HepG2 (cell line): ENCODE results near the gene GAS2L2. TPM values are rescaled to one million over a fixed set of nuclear protein-coding genes. Genes with fewer than 3 reads are reported as not detected.
A peak's percentile ranks its signal among the peaks of the same experiment; 100 is the strongest.

Source experiments
- AGO2 ChIP-seq: fragments of 200-400 bp; formaldehyde crosslinking; optimal IDR thresholded peaks from 2 replicates; pipeline ENCODE3; 2017; ENCODE audit warnings: mild to moderate bottlenecking, low read depth, low read length, moderate library complexity
- EP300 ChIP-seq, 3 experiments: sonication (generic) in 1 of 3; formaldehyde crosslinking in 1 of 3; IDR thresholded peaks; 2 replicates each; pipeline versions ENCODE4 v1.5.1 to v1.6.1; 2011 to 2020; ENCODE audit warnings: low read depth in 2 of 3, low read length in 2 of 3, borderline replicate concordance in 1 of 3, improper control_type of control experiment in 1 of 3, mild to moderate bottlenecking in 1 of 3, missing genetic modification reagents in 1 of 3, moderate library complexity in 1 of 3
- HNRNPL ChIP-seq: fragments of 200-400 bp; formaldehyde crosslinking; IDR thresholded peaks from 2 replicates; pipeline ENCODE4 v1.6.1; 2017; ENCODE audit warnings: mild to moderate bottlenecking, low read depth, low read length
- HOXA7 ChIP-seq: sonication (generic); formaldehyde crosslinking; IDR thresholded peaks from 2 replicates; pipeline ENCODE4 v1.8.1; 2022; ENCODE audit warnings: mild to moderate bottlenecking, missing genetic modification reagents, moderate library complexity
- KDM2A ChIP-seq: sonication (generic); formaldehyde crosslinking; IDR thresholded peaks from 2 replicates; pipeline ENCODE4 v1.4.0; 2020; ENCODE audit warnings: low read depth, missing genetic modification reagents, borderline replicate concordance
- MBD4 ChIP-seq: IDR thresholded peaks from 2 replicates; pipeline ENCODE4 v1.6.1; 2012; ENCODE audit warnings: low read length, inconsistent platforms, borderline replicate concordance
- MTA1 ChIP-seq: sonication (generic); formaldehyde crosslinking; IDR thresholded peaks from 2 replicates; pipeline ENCODE4 v1.4.0; 2020; ENCODE audit warnings: missing genetic modification reagents, mild to moderate bottlenecking, borderline replicate concordance
- RNF2 ChIP-seq: fragments of 450-650 bp; conservative IDR thresholded peaks from 2 replicates; pipeline ENCODE4 v1.6.1; 2016; ENCODE audit warnings: low read depth
- SCMH1 ChIP-seq: sonication (generic); formaldehyde crosslinking; IDR thresholded peaks from 2 replicates; pipeline ENCODE4 v1.9.0; 2021; ENCODE audit warnings: missing genetic modification reagents, mild to moderate bottlenecking, borderline replicate concordance
- XRCC5 ChIP-seq: fragments of 200-400 bp; formaldehyde crosslinking; optimal IDR thresholded peaks from 2 replicates; pipeline ENCODE3; 2017; ENCODE audit warnings: mild to moderate bottlenecking, low read length
- ZFP36 ChIP-seq: fragments of 150-350 bp; IDR thresholded peaks from 2 replicates; pipeline ENCODE4 v1.6.1; 2018; ENCODE audit warnings: borderline replicate concordance, low read length, low read depth; ENCODE audit not compliant: partially characterized antibody
- ZFP90 ChIP-seq: sonication (generic); formaldehyde crosslinking; IDR thresholded peaks from 2 replicates; pipeline ENCODE4 v1.8.0; 2022; ENCODE audit warnings: missing genetic modification reagents, mild to moderate bottlenecking, inconsistent platforms, borderline replicate concordance
- ZNF737 ChIP-seq: sonication (generic); formaldehyde crosslinking; IDR thresholded peaks from 2 replicates; pipeline ENCODE4 v1.5.0; 2020; ENCODE audit warnings: missing genetic modification reagents, mild to moderate bottlenecking, borderline replicate concordance
- ZSCAN22 ChIP-seq: sonication (generic); formaldehyde crosslinking; IDR thresholded peaks from 2 replicates; pipeline ENCODE4 v1.4.0; 2020; ENCODE audit warnings: mild to moderate bottlenecking, missing genetic modification reagents
- polyA plus RNA-seq, 8 experiments: library from polyadenylated mRNA; depleted of rRNA in 3 of 8; stranded (reverse) in 7 of 8; unstranded in 1 of 8; fragments of >200 nt; fragmentation: Illumina TruSeq in 4 of 8; extraction: Trizol in 4 of 8; gene quantifications; 2 replicates each; pipeline versions ENCODE4 v1.2.1 to v1.2.3, GENCODE V29; 2011 to 2016; ENCODE audit warnings: low read depth in 4 of 8, missing spikeins in 1 of 8, mixed read lengths in 1 of 8; ENCODE audit not compliant: insufficient read depth in 1 of 8
- total RNA-seq, 5 experiments: library from RNA; depleted of rRNA; stranded (reverse); fragments of >200 nt; fragmentation: Illumina TruSeq; extraction: Trizol; gene quantifications; 2 replicates each; pipeline ENCODE4 v1.2.3, GENCODE V29; 2016; ENCODE audit warnings: low read depth in 1 of 5
- TF ChIP-seq, protein P1 (sequence below): IDR thresholded peaks from 2 replicates; pipeline ENCODE4 v1.6.1; 2016; ENCODE audit warnings: low read depth, borderline replicate concordance
- TF ChIP-seq, protein P2 (sequence below): sonication (generic); formaldehyde crosslinking; IDR thresholded peaks from 2 replicates; pipeline ENCODE4 v1.4.0; 2020; ENCODE audit warnings: mild to moderate bottlenecking, missing genetic modification reagents
- TF ChIP-seq, protein P3 (sequence below): sonication (generic); formaldehyde crosslinking; IDR thresholded peaks from 2 replicates; pipeline ENCODE4 v1.4.0; 2020; ENCODE audit warnings: missing genetic modification reagents
- TF ChIP-seq, protein P4 (sequence below): sonication (generic); formaldehyde crosslinking; IDR thresholded peaks from 2 replicates; pipeline ENCODE4 v1.9.0; 2021; ENCODE audit warnings: missing genetic modification reagents, mild to moderate bottlenecking, borderline replicate concordance
- TF ChIP-seq, protein P5 (sequence below): sonication (generic); formaldehyde crosslinking; IDR thresholded peaks from 2 replicates; pipeline ENCODE4 v1.9.0; 2021; ENCODE audit warnings: missing genetic modification reagents, borderline replicate concordance

Gene GAS2L2
- total and polyA plus RNA-seq, 2 of the 13 experiments (the other 11 are each of a cell fraction or from before 2014, with no cell fraction given): not detected

DNA sequence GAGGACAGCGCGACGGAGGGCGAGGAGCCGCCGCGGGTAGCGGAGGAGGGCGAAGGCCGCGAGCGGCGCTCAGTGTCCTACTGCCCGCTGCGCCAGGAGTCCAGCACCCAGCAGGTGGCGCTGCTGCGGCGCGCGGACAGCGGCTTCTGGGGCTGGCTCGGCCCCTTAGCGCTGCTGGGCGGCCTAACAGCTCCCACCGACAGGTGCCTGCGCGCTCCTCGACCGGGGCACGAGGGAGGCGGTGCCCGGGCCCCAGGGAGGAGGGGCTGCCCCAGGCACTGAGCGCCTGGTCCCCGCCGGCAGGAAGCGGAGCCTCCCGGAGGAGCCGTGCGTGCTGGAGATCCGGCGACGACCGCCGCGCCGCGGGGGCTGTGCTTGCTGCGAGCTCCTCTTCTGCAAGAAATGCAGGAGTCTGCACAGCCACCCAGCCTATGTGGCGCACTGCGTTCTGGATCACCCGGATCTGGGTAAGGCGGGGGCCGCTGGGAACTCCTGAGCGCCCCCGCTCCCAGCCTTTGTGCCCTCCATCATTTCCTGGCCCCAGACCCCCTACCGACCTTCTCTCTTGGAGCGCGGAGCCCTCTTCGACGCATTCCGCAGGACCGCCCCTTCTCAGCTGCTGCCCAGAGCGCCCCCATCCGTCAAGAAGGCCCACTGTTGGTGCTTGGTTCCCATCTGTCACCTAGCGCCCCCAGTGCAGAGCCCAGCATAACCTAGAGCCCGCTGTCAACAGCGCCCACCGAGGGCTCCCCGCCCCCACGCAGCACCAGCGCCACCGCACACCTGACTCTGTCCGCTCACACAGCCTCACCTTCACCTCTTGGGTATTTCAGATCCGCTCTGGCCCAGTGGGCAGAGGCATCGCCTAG, 11.3 kb upstream of the GAS2L2 start (continued):
- TF ChIP-seq, protein P1, sequence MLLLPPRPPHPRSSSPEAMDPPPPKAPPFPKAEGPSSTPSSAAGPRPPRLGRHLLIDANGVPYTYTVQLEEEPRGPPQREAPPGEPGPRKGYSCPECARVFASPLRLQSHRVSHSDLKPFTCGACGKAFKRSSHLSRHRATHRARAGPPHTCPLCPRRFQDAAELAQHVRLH (CRISPR knock-in tag): peak; percentile 83
- TF ChIP-seq, protein P2, sequence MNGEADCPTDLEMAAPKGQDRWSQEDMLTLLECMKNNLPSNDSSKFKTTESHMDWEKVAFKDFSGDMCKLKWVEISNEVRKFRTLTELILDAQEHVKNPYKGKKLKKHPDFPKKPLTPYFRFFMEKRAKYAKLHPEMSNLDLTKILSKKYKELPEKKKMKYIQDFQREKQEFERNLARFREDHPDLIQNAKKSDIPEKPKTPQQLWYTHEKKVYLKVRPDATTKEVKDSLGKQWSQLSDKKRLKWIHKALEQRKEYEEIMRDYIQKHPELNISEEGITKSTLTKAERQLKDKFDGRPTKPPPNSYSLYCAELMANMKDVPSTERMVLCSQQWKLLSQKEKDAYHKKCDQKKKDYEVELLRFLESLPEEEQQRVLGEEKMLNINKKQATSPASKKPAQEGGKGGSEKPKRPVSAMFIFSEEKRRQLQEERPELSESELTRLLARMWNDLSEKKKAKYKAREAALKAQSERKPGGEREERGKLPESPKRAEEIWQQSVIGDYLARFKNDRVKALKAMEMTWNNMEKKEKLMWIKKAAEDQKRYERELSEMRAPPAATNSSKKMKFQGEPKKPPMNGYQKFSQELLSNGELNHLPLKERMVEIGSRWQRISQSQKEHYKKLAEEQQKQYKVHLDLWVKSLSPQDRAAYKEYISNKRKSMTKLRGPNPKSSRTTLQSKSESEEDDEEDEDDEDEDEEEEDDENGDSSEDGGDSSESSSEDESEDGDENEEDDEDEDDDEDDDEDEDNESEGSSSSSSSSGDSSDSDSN (CRISPR knock-in tag): peak; percentile 97
- peak; percentile 80; the same call in 1 of the 2 replicates for TF ChIP-seq ZFP90 (CRISPR knock-in tag)
- TF ChIP-seq HNRNPL: no peak
- TF ChIP-seq HOXA7 (CRISPR knock-in tag): no peak
- TF ChIP-seq EP300 (IDR thresholded peaks at IDR 0.05; ENCODE audit: low read depth in 2 of 2, low read length in 2 of 2): no peak
- no peak for TF ChIP-seq EP300 (CRISPR knock-in tag; IDR thresholded peaks at IDR 0.05; ENCODE audit: borderline replicate concordance)
- TF ChIP-seq ZNF737 (CRISPR knock-in tag): no peak
- TF ChIP-seq RNF2: peak; percentile 91
- no peak for TF ChIP-seq ZFP36
- peak; percentile 82; the same call in 1 of the 2 replicates for TF ChIP-seq MTA1 (CRISPR knock-in tag)
- peak; percentile 74 for TF ChIP-seq XRCC5
- TF ChIP-seq, protein P3, sequence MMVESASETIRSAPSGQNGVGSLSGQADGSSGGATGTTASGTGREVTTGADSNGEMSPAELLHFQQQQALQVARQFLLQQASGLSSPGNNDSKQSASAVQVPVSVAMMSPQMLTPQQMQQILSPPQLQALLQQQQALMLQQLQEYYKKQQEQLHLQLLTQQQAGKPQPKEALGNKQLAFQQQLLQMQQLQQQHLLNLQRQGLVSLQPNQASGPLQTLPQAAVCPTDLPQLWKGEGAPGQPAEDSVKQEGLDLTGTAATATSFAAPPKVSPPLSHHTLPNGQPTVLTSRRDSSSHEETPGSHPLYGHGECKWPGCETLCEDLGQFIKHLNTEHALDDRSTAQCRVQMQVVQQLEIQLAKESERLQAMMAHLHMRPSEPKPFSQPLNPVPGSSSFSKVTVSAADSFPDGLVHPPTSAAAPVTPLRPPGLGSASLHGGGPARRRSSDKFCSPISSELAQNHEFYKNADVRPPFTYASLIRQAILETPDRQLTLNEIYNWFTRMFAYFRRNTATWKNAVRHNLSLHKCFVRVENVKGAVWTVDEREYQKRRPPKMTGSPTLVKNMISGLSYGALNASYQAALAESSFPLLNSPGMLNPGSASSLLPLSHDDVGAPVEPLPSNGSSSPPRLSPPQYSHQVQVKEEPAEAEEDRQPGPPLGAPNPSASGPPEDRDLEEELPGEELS (CRISPR knock-in tag): peak; percentile 21; the same call in 1 of the 2 replicates
- TF ChIP-seq MBD4: no peak
- no peak for TF ChIP-seq AGO2
- TF ChIP-seq KDM2A (CRISPR knock-in tag): peak; percentile 95
- TF ChIP-seq ZSCAN22 (CRISPR knock-in tag): no peak
- TF ChIP-seq SCMH1: no peak
- TF ChIP-seq, protein P4, sequence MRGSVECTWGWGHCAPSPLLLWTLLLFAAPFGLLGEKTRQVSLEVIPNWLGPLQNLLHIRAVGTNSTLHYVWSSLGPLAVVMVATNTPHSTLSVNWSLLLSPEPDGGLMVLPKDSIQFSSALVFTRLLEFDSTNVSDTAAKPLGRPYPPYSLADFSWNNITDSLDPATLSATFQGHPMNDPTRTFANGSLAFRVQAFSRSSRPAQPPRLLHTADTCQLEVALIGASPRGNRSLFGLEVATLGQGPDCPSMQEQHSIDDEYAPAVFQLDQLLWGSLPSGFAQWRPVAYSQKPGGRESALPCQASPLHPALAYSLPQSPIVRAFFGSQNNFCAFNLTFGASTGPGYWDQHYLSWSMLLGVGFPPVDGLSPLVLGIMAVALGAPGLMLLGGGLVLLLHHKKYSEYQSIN (CRISPR knock-in tag): no peak
- TF ChIP-seq, protein P5, sequence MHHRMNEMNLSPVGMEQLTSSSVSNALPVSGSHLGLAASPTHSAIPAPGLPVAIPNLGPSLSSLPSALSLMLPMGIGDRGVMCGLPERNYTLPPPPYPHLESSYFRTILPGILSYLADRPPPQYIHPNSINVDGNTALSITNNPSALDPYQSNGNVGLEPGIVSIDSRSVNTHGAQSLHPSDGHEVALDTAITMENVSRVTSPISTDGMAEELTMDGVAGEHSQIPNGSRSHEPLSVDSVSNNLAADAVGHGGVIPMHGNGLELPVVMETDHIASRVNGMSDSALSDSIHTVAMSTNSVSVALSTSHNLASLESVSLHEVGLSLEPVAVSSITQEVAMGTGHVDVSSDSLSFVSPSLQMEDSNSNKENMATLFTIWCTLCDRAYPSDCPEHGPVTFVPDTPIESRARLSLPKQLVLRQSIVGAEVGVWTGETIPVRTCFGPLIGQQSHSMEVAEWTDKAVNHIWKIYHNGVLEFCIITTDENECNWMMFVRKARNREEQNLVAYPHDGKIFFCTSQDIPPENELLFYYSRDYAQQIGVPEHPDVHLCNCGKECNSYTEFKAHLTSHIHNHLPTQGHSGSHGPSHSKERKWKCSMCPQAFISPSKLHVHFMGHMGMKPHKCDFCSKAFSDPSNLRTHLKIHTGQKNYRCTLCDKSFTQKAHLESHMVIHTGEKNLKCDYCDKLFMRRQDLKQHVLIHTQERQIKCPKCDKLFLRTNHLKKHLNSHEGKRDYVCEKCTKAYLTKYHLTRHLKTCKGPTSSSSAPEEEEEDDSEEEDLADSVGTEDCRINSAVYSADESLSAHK: no peak
